Neural cell (in vitro differentiated cells): ENCODE results near the gene TIE1.

Experiments used
- CTCF ChIP-seq: fragments of 450-650 bp; IDR thresholded peaks from 2 replicates; pipeline ENCODE4 v1.5.1; 2014; ENCODE audit warnings: antibody characterized with exemption, mild to moderate bottlenecking, moderate library complexity; ENCODE audit not compliant: poor library complexity, severe bottlenecking
- EP300 ChIP-seq: fragments of 450-650 bp; conservative IDR thresholded peaks from 2 replicates; pipeline ENCODE4 v1.6.1; 2014; ENCODE audit warnings: antibody characterized with exemption, mild to moderate bottlenecking, moderate library complexity; ENCODE audit not compliant: poor library complexity, severe bottlenecking
- EZH2 ChIP-seq: fragments of 200-600, 300-800 bp; shearing (Covaris generic), sonication (generic); IDR thresholded peaks from 2 replicates; pipeline ENCODE4 v1.6.1; 2014; ENCODE audit warnings: antibody characterized with exemption, low read length, borderline replicate concordance, mild to moderate bottlenecking; ENCODE audit not compliant: insufficient read depth, poor library complexity, severe bottlenecking
- MXI1 ChIP-seq: fragments of 450-650 bp; conservative IDR thresholded peaks from 2 replicates; pipeline ENCODE4 v1.6.1; 2014; ENCODE audit warnings: antibody characterized with exemption, mild to moderate bottlenecking; ENCODE audit not compliant: poor library complexity, severe bottlenecking
- POLR2AphosphoS5 ChIP-seq: IDR thresholded peaks from 2 replicates; pipeline ENCODE4 v1.6.1; 2012
- RAD21 ChIP-seq: fragments of 450-650 bp; conservative IDR thresholded peaks from 2 replicates; pipeline ENCODE4 v1.6.1; 2014; ENCODE audit warnings: antibody characterized with exemption, mild to moderate bottlenecking, moderate library complexity
- REST ChIP-seq: IDR thresholded peaks from 2 replicates; pipeline ENCODE4 v1.6.1; 2012; ENCODE audit warnings: borderline replicate concordance
- SMC3 ChIP-seq: fragments of 450-650 bp; conservative IDR thresholded peaks from 2 replicates; pipeline ENCODE4 v1.6.1; 2014; ENCODE audit warnings: antibody characterized with exemption, mild to moderate bottlenecking, moderate library complexity; ENCODE audit not compliant: poor library complexity
- TAF1 ChIP-seq: IDR thresholded peaks from 2 replicates; pipeline ENCODE4 v1.6.1; 2012; ENCODE audit warnings: low read depth

- TF ChIP-seq CTCF (no peak), REST (no peak), TAF1 (no peak), SMC3 (no peak), POLR2AphosphoS5 (no peak), EZH2 (no peak), EP300 (no peak), MXI1 (no peak), RAD21 (no peak)
Measured at GRCh38 chr1:43294761-43295160, 6.0 kb upstream of the TIE1 start.
